SK-N-DZ (cell line): Measurements from ENCODE around the gene TCHP.
"Not testable (repeated sequence)": the region's sequence is repeated elsewhere in the genome, so short reads cannot be mapped to it uniquely, and the experiment has no call there.

Source experiments
- DNase-seq: peaks from one replicate; pipeline ENCODE4 v3.0.0-alpha.2; 2015; ENCODE audit warnings: low spot score

TCHP gene

GRCh38 chr12:109878749-109879148 is 21.3 kb upstream of the TCHP start:
- DNase-seq, result no peak

GRCh38 chr12:109879351-109880042 is 20.6 kb upstream of the TCHP start:
- DNase-seq, result no peak

- peak; percentile 71 for DNase-seq
Observed at GRCh38 chr12:109880043-109880931, 19.8 kb upstream of the TCHP start, which contains the start of gene GLTP. Gene GLTP (minus strand): TSS chr12:109880541. CDS start chr12:109880374, 167 bp downstream.

GRCh38 chr12:109880938-109881337 is 19.1 kb upstream of the TCHP start:
- no peak for DNase-seq

GRCh38 chr12:109881752-109882151 is 18.3 kb upstream of the TCHP start:
- DNase-seq, result no peak

GRCh38 chr12:109883461-109883860 is 16.6 kb upstream of the TCHP start:
- DNase-seq, result no peak

GRCh38 chr12:109885616-109886015 is 14.5 kb upstream of the TCHP start:
- no peak for DNase-seq

GRCh38 chr12:109888179-109889020 is 11.7 kb upstream of the TCHP start:
- no peak for DNase-seq

- no peak for DNase-seq
Observed at GRCh38 chr12:109890620-109891170, 9.4 kb upstream of the TCHP start.

- not testable (repeated sequence) for DNase-seq
Observed at GRCh38 chr12:109891731-109892130, 8.3 kb upstream of the TCHP start.

GRCh38 chr12:109892165-109892715 is 7.8 kb upstream of the TCHP start:
- no peak for DNase-seq

- no peak for DNase-seq
Observed at GRCh38 chr12:109892748-109893147, 7.3 kb upstream of the TCHP start.

GRCh38 chr12:109893261-109893995 is 6.6 kb upstream of the TCHP start:
- no peak for DNase-seq

GRCh38 chr12:109894939-109895338 is 5.1 kb upstream of the TCHP start:
- no peak for DNase-seq

- DNase-seq, result no peak
Observed at GRCh38 chr12:109896188-109896587, 3.9 kb upstream of the TCHP start.

GRCh38 chr12:109897029-109897428 is 3.0 kb upstream of the TCHP start:
- no peak for DNase-seq

GRCh38 chr12:109899345-109899744 is 729 bp upstream of the TCHP start:
- DNase-seq, result not testable (repeated sequence)

- peak; percentile 38 for DNase-seq
Observed at GRCh38 chr12:109900752-109901580, 892 bp downstream of the TCHP start.

GRCh38 chr12:109902891-109903418 is 2.9 kb downstream of the TCHP start:
- no peak for DNase-seq
